ENCODE results near the gene MOGAT2. TPM values are rescaled to one million over a fixed set of nuclear protein-coding genes. Genes with fewer than 3 reads are reported as not detected.

MOGAT2 gene
- total and polyA plus RNA-seq, 2 of the 13 experiments (the other 11 are each of a cell fraction or from before 2014, with no cell fraction given): 27.2 to 27.8 TPM

DNA sequence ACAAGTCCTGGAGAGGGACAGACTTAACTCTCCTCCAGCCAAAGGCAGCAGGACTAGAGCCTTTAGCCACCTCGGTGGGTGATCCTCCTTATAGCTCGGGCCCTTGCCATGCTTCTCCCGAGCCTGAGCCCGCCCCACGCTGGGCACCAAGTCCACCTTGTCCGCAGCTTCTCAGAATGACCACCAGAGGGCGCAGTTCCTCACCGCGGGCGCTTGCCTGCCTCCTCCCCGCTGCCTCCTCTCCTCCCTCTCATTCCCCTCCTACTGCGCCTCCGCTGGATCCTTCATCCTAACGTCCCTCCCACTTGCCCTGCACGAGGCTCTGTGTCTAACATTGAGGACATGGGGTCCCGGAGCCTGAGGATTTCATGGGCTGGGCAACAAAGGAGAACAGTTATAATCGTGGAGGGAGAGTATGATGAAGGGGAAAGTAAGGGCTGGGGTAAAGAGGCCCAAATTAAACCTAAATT lies 11.3 kb upstream of the MOGAT2 start (continued):
- TF ChIP-seq ZNF75D (CRISPR knock-in tag; IDR thresholded peaks at IDR 0.05; ENCODE audit: borderline replicate concordance) (no peak), HMG20B (CRISPR knock-in tag; conservative IDR thresholded peaks at IDR 0.05) (no peak), ARID2 (CRISPR knock-in tag; IDR thresholded peaks at IDR 0.05; ENCODE audit: borderline replicate concordance) (no peak), GABPA (IDR thresholded peaks at IDR 0.05; ENCODE audit: low read depth, low read length) (no peak), GABPA (CRISPR knock-in tag; IDR thresholded peaks at IDR 0.05; ENCODE audit: low read depth) (no peak), MTERF4 (CRISPR knock-in tag; IDR thresholded peaks at IDR 0.05) (no peak; the same call in 1 of the 2 replicates), ZNF44 (CRISPR knock-in tag; IDR thresholded peaks at IDR 0.05) (no peak), ZNF510 (CRISPR knock-in tag; IDR thresholded peaks at IDR 0.05; ENCODE audit: low read depth) (no peak), EP300 (IDR thresholded peaks at IDR 0.05; ENCODE audit: low read depth in 2 of 2, low read length in 2 of 2) (no peak), EP300 (CRISPR knock-in tag; IDR thresholded peaks at IDR 0.05; ENCODE audit: borderline replicate concordance) (no peak), PCBP1 (IDR thresholded peaks at IDR 0.05; ENCODE audit: borderline replicate concordance, low read depth, low read length) (0 out of 2 replicates have a peak, but pooled peaks have one; percentile 51), ZBTB1 (CRISPR knock-in tag; IDR thresholded peaks at IDR 0.05; ENCODE audit: borderline replicate concordance) (no peak), SMC3 (IDR thresholded peaks at IDR 0.05; ENCODE audit: low read length) (peak; percentile 60), ATAD3A (CRISPR knock-in tag; IDR thresholded peaks at IDR 0.05) (no peak), ZFP90 (CRISPR knock-in tag; IDR thresholded peaks at IDR 0.05; ENCODE audit: borderline replicate concordance) (no peak), SNRNP70 (IDR thresholded peaks at IDR 0.05; ENCODE audit: low read depth, low read length) (no peak), ZNF260 (CRISPR knock-in tag; IDR thresholded peaks at IDR 0.05; ENCODE audit: borderline replicate concordance, low read depth) (no peak), KLF15 (CRISPR knock-in tag; IDR thresholded peaks at IDR 0.05; ENCODE audit: borderline replicate concordance) (no peak), TRIM24 (CRISPR knock-in tag; IDR thresholded peaks at IDR 0.05) (no peak), ZNF367 (CRISPR knock-in tag; IDR thresholded peaks at IDR 0.05; ENCODE audit: borderline replicate concordance) (no peak), NFIB (CRISPR knock-in tag; IDR thresholded peaks at IDR 0.05; ENCODE audit: borderline replicate concordance) (no peak), GATAD2A (CRISPR knock-in tag; IDR thresholded peaks at IDR 0.05) (peak; percentile 37; the same call in 1 of the 2 replicates), BRD4 (CRISPR knock-in tag; IDR thresholded peaks at IDR 0.05) (no peak), ZNF672 (CRISPR knock-in tag; IDR thresholded peaks at IDR 0.05) (no peak), BRF2 (CRISPR knock-in tag; IDR thresholded peaks at IDR 0.05) (no peak), JUND (CRISPR knock-in tag; IDR thresholded peaks at IDR 0.05) (no peak), ZNF747 (CRISPR knock-in tag; IDR thresholded peaks at IDR 0.05; ENCODE audit: borderline replicate concordance) (no peak), ZNF569 (CRISPR knock-in tag; IDR thresholded peaks at IDR 0.05; ENCODE audit: borderline replicate concordance) (no peak), SAP130 (CRISPR knock-in tag; IDR thresholded peaks at IDR 0.05; ENCODE audit: low read depth) (peak; percentile 53; the same call in 1 of the 2 replicates), ZNF143 (CRISPR knock-in tag; IDR thresholded peaks at IDR 0.05) (no peak), PRMT3 (CRISPR knock-in tag; IDR thresholded peaks at IDR 0.05; ENCODE audit: borderline replicate concordance, low read depth) (no peak), NFKB2 (CRISPR knock-in tag; IDR thresholded peaks at IDR 0.05; ENCODE audit: borderline replicate concordance) (peak; percentile 87; the same call in 1 of the 2 replicates)
- TF ChIP-seq, protein P1, sequence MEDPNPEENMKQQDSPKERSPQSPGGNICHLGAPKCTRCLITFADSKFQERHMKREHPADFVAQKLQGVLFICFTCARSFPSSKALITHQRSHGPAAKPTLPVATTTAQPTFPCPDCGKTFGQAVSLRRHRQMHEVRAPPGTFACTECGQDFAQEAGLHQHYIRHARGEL (CRISPR knock-in tag; IDR thresholded peaks at IDR 0.05): no peak
